Measurements from ENCODE around the gene OR11A1.

DNA sequence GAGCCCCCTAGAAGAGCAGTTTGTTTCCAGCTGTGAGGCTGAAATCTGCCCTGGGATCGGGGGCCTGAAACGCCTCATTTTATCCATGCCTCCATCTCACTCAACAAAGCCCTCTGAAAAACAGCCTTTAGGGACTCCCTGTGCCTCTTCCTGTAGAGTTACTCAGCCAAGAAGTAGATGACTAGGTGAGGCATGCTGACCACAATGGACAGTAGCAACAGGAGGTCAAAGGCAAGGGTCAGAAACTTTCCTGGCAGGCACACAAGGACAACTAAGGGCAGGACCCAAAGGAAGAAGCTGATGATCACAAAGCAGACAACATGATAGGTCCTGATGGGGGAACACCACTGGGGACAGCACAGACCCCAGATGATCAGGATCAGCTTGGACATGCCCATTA, 18.1 kb upstream of the OR11A1 start:
- TF ChIP-seq, protein P1, sequence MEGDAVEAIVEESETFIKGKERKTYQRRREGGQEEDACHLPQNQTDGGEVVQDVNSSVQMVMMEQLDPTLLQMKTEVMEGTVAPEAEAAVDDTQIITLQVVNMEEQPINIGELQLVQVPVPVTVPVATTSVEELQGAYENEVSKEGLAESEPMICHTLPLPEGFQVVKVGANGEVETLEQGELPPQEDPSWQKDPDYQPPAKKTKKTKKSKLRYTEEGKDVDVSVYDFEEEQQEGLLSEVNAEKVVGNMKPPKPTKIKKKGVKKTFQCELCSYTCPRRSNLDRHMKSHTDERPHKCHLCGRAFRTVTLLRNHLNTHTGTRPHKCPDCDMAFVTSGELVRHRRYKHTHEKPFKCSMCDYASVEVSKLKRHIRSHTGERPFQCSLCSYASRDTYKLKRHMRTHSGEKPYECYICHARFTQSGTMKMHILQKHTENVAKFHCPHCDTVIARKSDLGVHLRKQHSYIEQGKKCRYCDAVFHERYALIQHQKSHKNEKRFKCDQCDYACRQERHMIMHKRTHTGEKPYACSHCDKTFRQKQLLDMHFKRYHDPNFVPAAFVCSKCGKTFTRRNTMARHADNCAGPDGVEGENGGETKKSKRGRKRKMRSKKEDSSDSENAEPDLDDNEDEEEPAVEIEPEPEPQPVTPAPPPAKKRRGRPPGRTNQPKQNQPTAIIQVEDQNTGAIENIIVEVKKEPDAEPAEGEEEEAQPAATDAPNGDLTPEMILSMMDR (IDR thresholded peaks at IDR 0.05; ENCODE audit: extremely low read depth in 1 of 2, insufficient read depth in 1 of 2, low read depth in 1 of 2, low read length in 2 of 2): no peak
- no peak for TF ChIP-seq MYC (IDR thresholded peaks at IDR 0.05; ENCODE audit: low read depth, low read length)
- TF ChIP-seq JUN (IDR thresholded peaks at IDR 0.05; ENCODE audit: borderline replicate concordance, insufficient read depth, insufficient read length, low read depth): no peak
- no peak for TF ChIP-seq POLR2AphosphoS5 (IDR thresholded peaks at IDR 0.05; ENCODE audit: insufficient read depth, low read depth, low read length)

Measured in endothelial cell of umbilical vein (primary cell).